HepG2 (cell line): Measurements from ENCODE around the gene FNDC10. TPM values are rescaled to one million over a fixed set of nuclear protein-coding genes. Genes with fewer than 3 reads are reported as not detected.

Experiments used
- ATAC-seq: fragments of 200-7000 bp; cut with Tn5 transposase; 3 replicates; pipeline ENCODE4 v1.9.1; 2020; ENCODE audit warnings: mild to moderate bottlenecking, moderate library complexity
- BruUV-seq: library from RNA; stranded (reverse); fragments of 400-500 nt; replicated peaks from 2 replicates; lab custom pipeline; 2021; lab: Mats Ljungman, UMichigan
- CTCF ChIA-PET: fragments of 300-600 bp; formaldehyde crosslinking; extraction: SDS; loops from one replicate; lab custom pipeline; 2021; ENCODE audit warnings: low total read pairs, inconsistent platforms, low intra/inter-chr PET ratio; lab: Yijun Ruan, JAX
- POLR2A ChIA-PET: fragments of 350-600 bp; sonication (Branson Sonifier 250); formaldehyde crosslinking; loops from one replicate; lab custom pipeline; 2020; ENCODE audit warnings: antibody characterized with exemption, inconsistent platforms; lab: Yijun Ruan, JAX
- DNase-seq: peaks from one replicate; pipeline ENCODE4 v3.0.0-alpha.2; 2015; ENCODE audit warnings: low spot score
- FAIRE-seq: peaks from 3 replicates; lab custom pipeline; 2011; peaks lifted over from hg19 to GRCh38; lab: Jason Lieb, UNC
- H2AFZ ChIP-seq: one replicate; pipeline ENCODE4 v1.6.1; 2011; ENCODE audit warnings: low read length, inconsistent platforms
- H3K27ac ChIP-seq: fragments of 300-600 bp; 3 replicates; pipeline ENCODE4 v1.8.0; 2011; ENCODE audit warnings: mixed run types, mild to moderate bottlenecking, mixed read lengths, low read length, inconsistent platforms; ENCODE audit not compliant: insufficient read depth; ENCODE audit errors: extremely low read length
- H3K27me3 ChIP-seq, 2 experiments: fragments of 200-600 bp in 1 of 2; 2 replicates in 1 of 2; 3 replicates in 1 of 2; pipeline versions ENCODE4 v1.6.0 to v1.8.0; 2011; ENCODE audit warnings: low read length in 2 of 2, mild to moderate bottlenecking in 2 of 2, moderate library complexity in 2 of 2, inconsistent platforms in 1 of 2; ENCODE audit not compliant: insufficient read depth in 2 of 2, control insufficient read depth in 1 of 2
- H3K36me3 ChIP-seq, 2 experiments: fragments of 200-600 bp in 1 of 2; replicated peaks in 1 of 2; 2 replicates in 1 of 2; 3 replicates in 1 of 2; pipeline versions ENCODE4 v1.5.1 to v1.8.0; 2011; ENCODE audit warnings: low read length in 2 of 2, inconsistent platforms in 1 of 2; ENCODE audit not compliant: insufficient read depth in 2 of 2, control insufficient read depth in 1 of 2
- H3K4me1 ChIP-seq: 2 replicates; pipeline ENCODE4 v1.5.1; 2012; ENCODE audit warnings: low read length, inconsistent platforms; ENCODE audit not compliant: insufficient read depth
- H3K4me2 ChIP-seq: 2 replicates; pipeline ENCODE4 v1.6.0; 2011; ENCODE audit warnings: low read depth, low read length, inconsistent platforms
- H3K4me3 ChIP-seq, 3 experiments: fragments of 200-600 bp in 1 of 3; sonication (generic), shearing (Covaris generic) in 1 of 3; replicated peaks in 1 of 3; 2 replicates each; pipeline ENCODE4 v1.5.1; 2011 to 2016; ENCODE audit warnings: low read length in 3 of 3, inconsistent platforms in 2 of 3, low read depth in 2 of 3, mild to moderate bottlenecking in 2 of 3, control low read depth in 1 of 3, mixed read lengths in 1 of 3; ENCODE audit not compliant: insufficient read depth in 1 of 3
- H3K79me2 ChIP-seq: one replicate; pipeline ENCODE4 v1.6.1; 2011; ENCODE audit warnings: low read length, inconsistent platforms; ENCODE audit not compliant: insufficient read depth
- H3K9ac ChIP-seq: 2 replicates; pipeline ENCODE4 v1.6.0; 2011; ENCODE audit warnings: mild to moderate bottlenecking, low read depth, low read length, inconsistent platforms; ENCODE audit not compliant: insufficient read depth
- H3K9me3 ChIP-seq: 2 replicates; pipeline ENCODE4 v1.5.1; 2012; ENCODE audit warnings: mild to moderate bottlenecking, low read length
- H4K20me1 ChIP-seq: 2 replicates; pipeline ENCODE4 v1.6.0; 2011; ENCODE audit warnings: inconsistent platforms, mild to moderate bottlenecking, low read length, moderate library complexity; ENCODE audit not compliant: insufficient read depth
- ATF1 ChIP-seq: IDR thresholded peaks from 2 replicates; pipeline ENCODE4 v1.6.1; 2016; ENCODE audit warnings: mild to moderate bottlenecking, control low read depth
- ATF5 ChIP-seq: sonication (generic); formaldehyde crosslinking; IDR thresholded peaks from 2 replicates; pipeline ENCODE4 v1.4.0; 2020; ENCODE audit warnings: mild to moderate bottlenecking, low read depth, missing genetic modification reagents
- CEBPZ ChIP-seq: IDR thresholded peaks from 2 replicates; pipeline ENCODE4 v1.6.1; 2012; ENCODE audit warnings: low read length, improper control_type of control experiment
- FOSL1 ChIP-seq: sonication (generic); formaldehyde crosslinking; IDR thresholded peaks from 2 replicates; pipeline ENCODE4 v1.9.0; 2021; ENCODE audit warnings: missing genetic modification reagents, borderline replicate concordance
- PHF8 ChIP-seq: sonication (generic); formaldehyde crosslinking; IDR thresholded peaks from 2 replicates; pipeline ENCODE4 v1.5.0; 2020; ENCODE audit warnings: missing genetic modification reagents
- RARA ChIP-seq: IDR thresholded peaks from 2 replicates; pipeline ENCODE4 v1.6.1; 2016; ENCODE audit warnings: missing genetic modification reagents, missing compliant biosample characterization
- RERE ChIP-seq: IDR thresholded peaks from 2 replicates; pipeline ENCODE4 v1.6.1; 2016; ENCODE audit warnings: low read depth, missing genetic modification reagents, missing compliant biosample characterization
- SP5 ChIP-seq: IDR thresholded peaks from 2 replicates; pipeline ENCODE4 v1.6.1; 2016; ENCODE audit warnings: low read depth, borderline replicate concordance
- ZNF136 ChIP-seq: sonication (generic); formaldehyde crosslinking; IDR thresholded peaks from 2 replicates; pipeline ENCODE4 v1.8.1; 2022; ENCODE audit warnings: low read depth, mild to moderate bottlenecking, moderate library complexity, missing genetic modification reagents
- ZNF432 ChIP-seq: sonication (generic); formaldehyde crosslinking; IDR thresholded peaks from 2 replicates; pipeline ENCODE4 v1.5.0; 2020; ENCODE audit warnings: missing genetic modification reagents, mild to moderate bottlenecking, borderline replicate concordance
- ZNF468 ChIP-seq: sonication (generic); formaldehyde crosslinking; IDR thresholded peaks from 2 replicates; pipeline ENCODE4 v1.8.0; 2022; ENCODE audit warnings: mild to moderate bottlenecking, moderate library complexity, missing genetic modification reagents
- ZNF691 ChIP-seq: sonication (generic); formaldehyde crosslinking; IDR thresholded peaks from 2 replicates; pipeline ENCODE4 v1.4.0; 2020; ENCODE audit warnings: missing genetic modification reagents, low read depth, mild to moderate bottlenecking, borderline replicate concordance
- ZSCAN12 ChIP-seq: sonication (generic); formaldehyde crosslinking; IDR thresholded peaks from 2 replicates; pipeline ENCODE4 v1.9.0; 2021; ENCODE audit warnings: mild to moderate bottlenecking, missing genetic modification reagents
- WGBS: methylation state at CpG from one replicate; pipeline ENCODE4 v1.1.6; 2017; ENCODE audit warnings: low lambda C conversion rate; 5-methylcytosine and 5-hydroxymethylcytosine counted together
- in situ Hi-C: cut with HindIII; loops from 2 replicates; pipeline ENCODE4 v1.10.0; 2017; ENCODE audit warnings: low pct_unique_long_range_greater_than_20kb; ENCODE audit not compliant: extremely low pct_ligation_motif_present
- intact Hi-C: fragments of 100-400 bp; cut with micrococcal nuclease; formaldehyde crosslinking; loops from one replicate; pipeline ENCODE4 v1.10.0; 2022; ENCODE audit not compliant: unreplicated experiment
- polyA plus RNA-seq, 8 experiments: library from polyadenylated mRNA; depleted of rRNA in 3 of 8; stranded (reverse) in 7 of 8; unstranded in 1 of 8; fragments of >200 nt; fragmentation: Illumina TruSeq in 4 of 8; extraction: Trizol in 4 of 8; gene quantifications; 2 replicates each; pipeline versions ENCODE4 v1.2.1 to v1.2.3, GENCODE V29; 2011 to 2016; ENCODE audit warnings: low read depth in 4 of 8, missing spikeins in 1 of 8, mixed read lengths in 1 of 8; ENCODE audit not compliant: insufficient read depth in 1 of 8
- total RNA-seq, 5 experiments: library from RNA; depleted of rRNA; stranded (reverse); fragments of >200 nt; fragmentation: Illumina TruSeq; extraction: Trizol; gene quantifications; 2 replicates each; pipeline ENCODE4 v1.2.3, GENCODE V29; 2016; ENCODE audit warnings: low read depth in 1 of 5

FNDC10 gene
- total and polyA plus RNA-seq, 2 of the 13 experiments (the other 11 are each of a cell fraction or from before 2014, with no cell fraction given) = 2.2 to 2.5 TPM

GRCh38 chr1:1620433-1621139 lies 20.7 kb upstream of the FNDC10 start:
- no TSS peak for BruUV-seq
- no peak overlapping the region for H3K4me3 ChIP-seq
- no peak overlapping the region for H3K9ac ChIP-seq
- ChIA-PET CTCF (no interaction called here), POLR2A (no interaction called here)
- intact Hi-C loops (no loop called here), in situ Hi-C loops (no loop called here)
- peaks cover 15% of the 10 kb centered on the region for H3K79me2 ChIP-seq
- ATAC-seq = no peak
- peaks cover 6% of the 10 kb centered on the region; the same call in 1 of the 2 replicates for H4K20me1 ChIP-seq
- H3K27me3 ChIP-seq = no peaks in the 10 kb centered on the region; a peak in 1 of 5 replicates
- no peak overlapping the region for H2AFZ ChIP-seq
- 95% methylated on average over 11 of the region's 16 CpGs for WGBS
- DNase-seq = no peak
- no peak for FAIRE-seq
- peaks cover 1 to 14% of the 10 kb centered on the region in 2 experiments; a peak in 2 of 5 replicates for H3K36me3 ChIP-seq
- no peaks in the 10 kb centered on the region for H3K9me3 ChIP-seq
- H3K4me1 ChIP-seq = peaks cover 13% of the 10 kb centered on the region
- no peak overlapping the region for H3K27ac ChIP-seq
- no peak overlapping the region for H3K4me2 ChIP-seq
- TF ChIP-seq ZNF468 (CRISPR knock-in tag) (no peak), PHF8 (CRISPR knock-in tag) (no peak), SP5 (no peak), FOSL1 (CRISPR knock-in tag) (no peak), CEBPZ (no peak), ATF5 (CRISPR knock-in tag) (no peak), RERE (CRISPR knock-in tag) (no peak), ATF1 (CRISPR knock-in tag) (no peak), ZNF691 (CRISPR knock-in tag) (no peak), ZSCAN12 (CRISPR knock-in tag) (no peak), RARA (CRISPR knock-in tag) (no peak), ZNF432 (CRISPR knock-in tag) (no peak), ZNF136 (no peak)
